Heart left ventricle (tissue), 16 donors: ENCODE measurements around the gene CCDC77. TPM values are rescaled to one million over a fixed set of nuclear protein-coding genes. Genes with fewer than 3 reads are reported as not detected.

Experiments used
- ATAC-seq, 4 donors: fragments of 200-7000 bp; cut with Tn5 transposase; one replicate each; pipeline ENCODE4 v1.9.1; 2020 to 2022; ENCODE audit warnings: moderate library complexity in 4 of 4, mild to moderate bottlenecking in 3 of 4, moderate number of reproducible peaks in 1 of 4
- DNase-seq, 5 donors: peaks; one replicate each; pipeline ENCODE4 v3.0.0-alpha.2; 2020
- H3K27ac ChIP-seq, 12 donors: fragments of 200-600 bp; sonication (generic) in 4 of 12; one replicate each; pipeline versions ENCODE4 v1.5.0 to v1.8.0; 2016 to 2022; ENCODE audit warnings: mild to moderate bottlenecking in 2 of 12
- H3K27me3 ChIP-seq, 9 donors: fragments of 200-600 bp; sonication (generic) in 2 of 9; one replicate each; pipeline versions ENCODE4 v1.5.1 to v1.8.0; 2016 to 2022; ENCODE audit warnings: mild to moderate bottlenecking in 3 of 9
- H3K36me3 ChIP-seq, 9 donors: fragments of 200-600 bp; sonication (generic) in 2 of 9; one replicate each; pipeline versions ENCODE4 v1.5.0 to v1.8.0; 2018 to 2022; ENCODE audit warnings: mild to moderate bottlenecking in 2 of 9
- H3K4me1 ChIP-seq, 12 donors: fragments of 200-600 bp; sonication (generic) in 4 of 12; one replicate each; pipeline versions ENCODE4 v1.5.0 to v1.8.0; 2016 to 2022; ENCODE audit warnings: mild to moderate bottlenecking in 3 of 12
- H3K4me3 ChIP-seq, 12 donors: fragments of 200-600 bp; sonication (generic) in 4 of 12; one replicate each; pipeline versions ENCODE4 v1.5.0 to v1.8.0; 2017 to 2022; ENCODE audit warnings: mild to moderate bottlenecking in 9 of 12, moderate library complexity in 4 of 12
- H3K9me3 ChIP-seq, 12 donors: fragments of 200-600 bp; sonication (generic) in 4 of 12; one replicate each; pipeline versions ENCODE4 v1.5.0 to v1.8.0; 2016 to 2022; ENCODE audit warnings: mild to moderate bottlenecking in 1 of 12
- CTCF ChIP-seq, 12 donors: fragments of 200-600 bp; sonication (generic) in 4 of 12; IDR thresholded peaks; one replicate each; pipeline versions ENCODE4 v1.5.0 to v1.8.0; 2018 to 2022; ENCODE audit warnings: antibody characterized with exemption in 12 of 12, mild to moderate bottlenecking in 5 of 12
- POLR2A ChIP-seq, 2 donors: fragments of 450-650 bp; IDR thresholded peaks; one replicate each; pipeline ENCODE4 v1.6.1; 2017; ENCODE audit warnings: antibody characterized with exemption in 2 of 2, mild to moderate bottlenecking in 2 of 2, moderate library complexity in 2 of 2
- WGBS, 4 donors: extraction: QIAGEN DNeasy Blood & Tissue Kit in 2 of 4; methylation state at CpG; one replicate each; pipeline versions ENCODE4 v1.1.5 to v1.1.7; 2013 to 2018; 5-methylcytosine and 5-hydroxymethylcytosine counted together
- intact Hi-C, 10 donors: fragments of 100-400 bp; cut with DNase I; formaldehyde crosslinking; loops; one replicate each; pipeline versions ENCODE4 v1.11.1 to v1.14.2; 2022
- polyA plus RNA-seq, 2 donors: library from polyadenylated mRNA; stranded (reverse); fragments of 200-250 nt; gene quantifications; one replicate each; pipeline ENCODE4 v1.2.3, GENCODE V29; 2013
- total RNA-seq, 9 donors: library from RNA; depleted of rRNA in 2 of 9; stranded (reverse); fragments of >200 nt in 2 of 9; fragmentation: NEBNext Ultra II Directional in 3 of 9; extraction: Animal tissue kit (Norgen Biotek cat#: 25700) in 3 of 9; gene quantifications; one replicate each; pipeline versions ENCODE4 v1.1.0 to v1.2.4, GENCODE V29; 2016 to 2023
- donor health status: ischemic (EF 13 %, LVEDD 7.1; RV severe dilation, severe dysfunction).
- donor health status: healthy with polysubstance abuse.
- donor health status: DM: no; HTN: yes; CAD: no.
- donor health status: DM: no; HTN: no; CAD: no.
- donor health status: ischemic (EF 25% LVEDD 6.9; RV normal size, moderate dysfunction).
- donor health status: ischemic (EF 25% LVEDD 5.7; RV mildly dilated, moderate dysfunction).
- donor health status: healthy.
- donor health status: DM: yes; HTN: yes; CAD: no.
- donor health status: ischemic (EF 35%, LVEDD 5.7; RV mildly dilated, moderate dysfunction).
- donor health status: nonischemic (EF 11% LVEDD 7.7; RV severe dilation, severe dysfunction).
- donor health status: DM: yes; HTN: yes; CAD: no.
- donor health status: PGD.
- donor health status: ischemic (EF 29% LVEDD 5.4; RV normal size, mild dysfunction).
- donor health status: nonischemic (EF 23%, LVEDD 6.1; RV moderate dilation, normal function).

The CCDC77 gene
- total and polyA plus RNA-seq, 11 donors = 1.3 to 4.6 (median 2.9) TPM

- intact Hi-C loops = no loop called here
- H3K36me3 ChIP-seq = no peaks in the 10 kb centered on the region
- 44 to 60% (median 51%) methylated on average over 10 of the region's 10 CpGs for WGBS, 4 donors
- no peak for TF ChIP-seq CTCF (IDR thresholded peaks at IDR 0.05)
- TF ChIP-seq POLR2A (IDR thresholded peaks at IDR 0.05) = no peak
- no peak for ATAC-seq
- no peaks in the 10 kb centered on the region for H3K9me3 ChIP-seq
- H3K27me3 ChIP-seq = peaks cover 0 to 5% (median 0%) of the 10 kb centered on the region in 9 donors
- no peak for DNase-seq
- peaks cover 0 to 63% (median 15%) of the 10 kb centered on the region in 12 donors for H3K4me1 ChIP-seq
- H3K27ac ChIP-seq = peak overlapping the region in 9 of 12 donors; percentile 45 to 86 (median 81)
- H3K4me3 ChIP-seq = no peak overlapping the region
Observed at GRCh38 chr12:468671-469389, 67.4 kb downstream of the CCDC77 start.

- peaks cover 0 to 64% (median 11%) of the 10 kb centered on the region in 12 donors for H3K4me1 ChIP-seq
- H3K4me3 ChIP-seq = no peak overlapping the region
- no peak for TF ChIP-seq POLR2A (IDR thresholded peaks at IDR 0.05)
- no peak for TF ChIP-seq CTCF (IDR thresholded peaks at IDR 0.05)
- intact Hi-C loops = no loop called here
- H3K27ac ChIP-seq = peak overlapping the region; percentile 35 to 86 (median 75)
- ATAC-seq (peak in 3 of 4 donors; percentile 9 to 35 (median 12)), DNase-seq (peak in 1 of 5 donors; percentile 35)
- H3K9me3 ChIP-seq = no peaks in the 10 kb centered on the region
- no peaks in the 10 kb centered on the region for H3K27me3 ChIP-seq
- WGBS, 4 donors = 43 to 47% (median 44%) methylated on average over 10 to 11 of the region's 11 CpGs
- no peaks in the 10 kb centered on the region for H3K36me3 ChIP-seq
Observed at GRCh38 chr12:470133-470532, 68.7 kb downstream of the CCDC77 start.

GRCh38 chr12:473198-473597 is 71.8 kb downstream of the CCDC77 start:
- Histone ChIP-seq H3K36me3 (no peaks in the 10 kb centered on the region), H3K4me3 (no peak overlapping the region), H3K27ac (peak overlapping the region in 8 of 12 donors; percentile 46 to 85 (median 72)), H3K27me3 (peaks cover 0 to 2% (median 0%) of the 10 kb centered on the region in 9 donors), H3K9me3 (no peaks in the 10 kb centered on the region), H3K4me1 (peaks cover 0 to 58% (median 9%) of the 10 kb centered on the region in 12 donors)
- intact Hi-C loops = no loop called here
- TF ChIP-seq CTCF (IDR thresholded peaks at IDR 0.05) (no peak), POLR2A (IDR thresholded peaks at IDR 0.05) (no peak)
- 71 to 86% (median 82%) methylated on average over 5 of the region's 5 CpGs for WGBS, 4 donors
- ATAC-seq (no peak), DNase-seq (no peak)

GRCh38 chr12:473863-474577 is 72.6 kb downstream of the CCDC77 start:
- ATAC-seq (peak; percentile 36 to 79 (median 58)), DNase-seq (no peak)
- 25 to 34% (median 28%) methylated on average over 9 of the region's 9 CpGs for WGBS, 4 donors
- H3K27me3 ChIP-seq = peaks cover 0 to 2% (median 0%) of the 10 kb centered on the region in 9 donors
- no peak overlapping the region for H3K4me3 ChIP-seq
- no peaks in the 10 kb centered on the region for H3K9me3 ChIP-seq
- no peak for TF ChIP-seq CTCF (IDR thresholded peaks at IDR 0.05)
- no peak for TF ChIP-seq POLR2A (IDR thresholded peaks at IDR 0.05)
- H3K27ac ChIP-seq = peak overlapping the region in 11 of 12 donors; percentile 21 to 85 (median 68)
- peaks cover 0 to 57% (median 8%) of the 10 kb centered on the region in 12 donors for H3K4me1 ChIP-seq
- H3K36me3 ChIP-seq = no peaks in the 10 kb centered on the region
- intact Hi-C loops = no loop called here
